Skin of body (tissue), 2 donors: Measurements from ENCODE around the gene TMEM222. TPM values are rescaled to one million over a fixed set of nuclear protein-coding genes. Genes with fewer than 3 reads are reported as not detected.
A peak's percentile ranks its signal among the peaks of the same experiment; 100 is the strongest.

Experiments used
- DNase-seq: peaks from one replicate; lab custom pipeline; 2025; lab: John Stamatoyannopoulos, UW
- total RNA-seq: library from RNA; depleted of rRNA; stranded (reverse); fragments of >200 nt; gene quantifications from one replicate; pipeline ENCODE4 v1.2.3, GENCODE V29; 2014

Gene TMEM222
- total RNA-seq, 1 donor from 2014 or later, result 14.1 TPM

DNA sequence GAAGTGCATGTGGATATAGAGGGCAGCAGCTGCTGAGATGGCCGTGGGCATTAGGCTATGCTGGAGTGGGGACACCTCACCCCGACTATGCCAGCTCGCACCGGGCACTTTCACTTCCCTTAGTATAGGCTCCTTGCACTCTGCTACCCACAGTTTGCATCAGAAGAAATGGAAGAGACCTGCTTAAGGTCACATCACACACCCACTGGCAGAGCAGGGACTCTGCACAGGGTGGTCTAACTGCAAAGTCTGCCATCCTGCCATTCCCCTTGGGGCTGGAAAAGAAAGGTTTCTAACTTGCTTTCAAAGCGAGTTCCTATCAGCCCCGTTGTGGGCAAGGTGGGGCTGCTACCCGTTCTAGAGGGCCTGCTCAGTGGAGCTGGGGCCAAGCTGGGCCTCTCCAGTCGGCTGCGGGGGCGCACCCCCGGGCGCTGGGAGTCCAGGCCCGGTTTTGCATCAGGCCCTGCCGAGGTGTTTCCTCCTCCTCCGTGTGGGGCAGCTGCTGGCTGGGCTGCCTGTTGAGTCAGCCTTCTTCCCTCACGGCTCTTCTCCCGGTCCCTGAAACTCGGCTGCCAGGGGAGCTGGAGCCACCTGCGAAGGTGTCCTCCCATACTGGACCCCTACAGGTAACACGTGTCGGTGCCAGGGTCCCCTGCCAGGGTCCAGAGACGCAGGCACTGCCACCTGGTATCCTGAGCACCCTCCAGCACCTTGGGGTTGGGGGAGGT, 19.7 kb downstream of the TMEM222 start, which contains the start of gene SYTL1:
Gene SYTL1, plus strand, starts transcription at position 498 of the 728 bp plus-strand sequence. CDS start 3,313 bp downstream, outside the sequence.
- no peak for DNase-seq

DNA sequence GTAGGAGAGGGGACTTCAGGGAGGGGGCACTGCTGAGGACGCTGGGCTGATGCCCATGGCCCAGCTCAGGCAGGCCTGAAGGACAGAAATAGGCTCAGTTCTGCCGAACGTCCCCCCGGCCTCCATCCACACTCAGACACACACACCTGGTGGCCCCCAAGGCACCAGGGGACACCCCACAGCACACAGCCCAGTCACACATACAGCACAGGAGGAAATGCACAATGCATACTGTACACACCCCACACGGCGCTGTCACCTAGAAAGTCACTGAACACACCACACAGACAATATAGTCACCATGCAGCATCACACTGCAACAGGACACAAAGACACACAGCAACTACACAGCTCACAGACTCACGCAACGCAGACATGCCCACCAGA, 20.4 kb downstream of the TMEM222 start:
- no peak for DNase-seq

DNA sequence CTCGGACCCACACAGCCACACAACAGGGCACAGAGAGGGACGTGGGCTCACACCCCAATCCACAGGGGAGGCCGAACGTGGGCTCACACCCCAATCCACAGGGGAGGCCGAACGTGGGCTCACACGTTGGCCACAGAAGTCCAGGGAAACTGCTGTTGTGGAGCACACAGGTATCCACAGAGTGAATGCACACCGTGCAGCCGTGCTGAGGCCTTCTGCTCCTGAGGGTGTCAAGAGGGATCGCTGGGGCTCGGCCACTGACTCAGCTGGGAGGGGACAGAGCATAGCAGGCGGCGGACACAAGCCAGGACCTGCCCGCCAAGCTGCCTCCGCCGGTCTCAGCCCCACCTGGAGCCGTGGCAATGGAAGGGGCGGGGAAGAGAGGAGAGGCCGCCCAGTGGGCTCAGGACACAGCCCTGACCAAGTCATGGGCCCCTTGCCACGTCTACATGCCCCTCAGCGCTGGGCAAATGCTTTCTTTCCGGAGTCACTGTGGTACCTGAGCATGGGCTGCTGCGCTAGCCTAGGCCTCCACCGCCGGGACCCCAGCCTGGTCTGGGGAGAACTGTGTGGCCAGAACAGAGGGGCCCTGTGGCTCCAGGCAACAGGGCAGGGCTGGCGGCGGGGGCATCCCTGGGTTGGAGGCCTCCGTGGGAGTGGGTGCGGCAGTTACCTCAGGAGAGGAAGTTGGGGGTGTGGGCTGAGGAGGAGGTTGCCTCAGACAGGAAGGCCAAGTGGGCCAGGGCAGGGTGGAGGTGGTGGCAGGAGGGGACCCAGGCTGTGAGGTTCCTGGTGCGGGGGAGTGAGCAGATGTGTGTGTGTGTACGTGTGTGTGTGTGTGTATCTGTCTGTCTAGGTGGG, 21.0 kb downstream of the TMEM222 start:
- DNase-seq, result no peak

DNA sequence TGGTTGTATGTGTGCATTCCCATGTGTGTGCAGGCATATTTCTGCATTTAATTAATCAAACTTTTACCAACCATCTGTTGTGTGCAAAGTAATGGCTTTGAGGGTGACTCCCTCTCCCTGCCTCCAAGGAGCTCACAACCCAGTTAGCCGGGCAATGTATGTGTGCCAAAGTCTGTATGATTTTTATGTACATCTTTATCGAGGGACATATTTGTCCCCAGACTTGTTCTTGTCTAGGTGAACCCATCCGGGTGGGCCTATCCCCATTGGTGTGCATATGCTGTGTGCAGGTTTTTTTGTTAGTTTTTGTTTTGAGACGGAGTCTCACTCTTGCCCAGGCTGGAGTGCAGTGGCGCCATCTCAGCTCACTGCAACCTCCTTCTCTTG, 21.7 kb downstream of the TMEM222 start:
- no peak for DNase-seq

DNA sequence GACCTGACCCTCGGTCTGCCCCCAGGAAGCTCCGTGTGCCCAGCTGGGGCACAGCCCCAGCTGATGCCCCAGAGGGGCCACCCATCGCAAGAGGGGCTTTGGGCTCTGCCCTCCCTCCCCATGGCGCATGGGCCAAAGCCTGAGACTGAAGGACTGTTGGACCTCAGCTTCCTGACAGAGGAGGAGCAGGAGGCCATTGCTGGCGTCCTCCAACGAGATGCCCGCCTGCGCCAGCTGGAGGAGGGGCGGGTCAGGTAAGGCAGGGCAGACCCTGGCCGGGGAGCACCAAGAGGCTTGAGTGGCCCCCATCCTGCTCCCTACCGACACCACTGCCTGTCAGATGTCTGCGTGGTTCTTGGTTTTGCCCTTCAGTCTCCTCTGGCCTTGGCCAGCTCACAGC, 23.3 kb downstream of the TMEM222 start:
- DNase-seq, result no peak

DNA sequence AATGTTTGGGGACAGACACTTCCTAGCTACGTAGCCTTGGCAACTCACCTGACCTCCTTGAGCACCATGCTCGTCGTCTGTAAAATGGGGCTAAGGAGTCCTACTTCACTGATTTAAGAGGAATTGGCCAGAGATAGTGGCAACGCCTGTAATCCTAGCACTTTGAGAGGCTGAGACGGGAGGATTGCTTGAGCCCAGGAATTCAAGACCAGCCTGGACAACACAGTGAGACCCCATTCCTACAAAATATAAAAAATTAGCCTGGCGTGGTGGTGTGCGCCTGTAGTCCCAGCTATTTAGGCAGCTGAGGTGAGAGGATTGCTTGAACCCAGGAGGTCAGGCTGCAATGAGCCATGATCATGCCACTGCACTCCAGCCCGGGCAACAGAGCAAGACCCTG, 24.4 kb downstream of the TMEM222 start:
- DNase-seq, result no peak

DNA sequence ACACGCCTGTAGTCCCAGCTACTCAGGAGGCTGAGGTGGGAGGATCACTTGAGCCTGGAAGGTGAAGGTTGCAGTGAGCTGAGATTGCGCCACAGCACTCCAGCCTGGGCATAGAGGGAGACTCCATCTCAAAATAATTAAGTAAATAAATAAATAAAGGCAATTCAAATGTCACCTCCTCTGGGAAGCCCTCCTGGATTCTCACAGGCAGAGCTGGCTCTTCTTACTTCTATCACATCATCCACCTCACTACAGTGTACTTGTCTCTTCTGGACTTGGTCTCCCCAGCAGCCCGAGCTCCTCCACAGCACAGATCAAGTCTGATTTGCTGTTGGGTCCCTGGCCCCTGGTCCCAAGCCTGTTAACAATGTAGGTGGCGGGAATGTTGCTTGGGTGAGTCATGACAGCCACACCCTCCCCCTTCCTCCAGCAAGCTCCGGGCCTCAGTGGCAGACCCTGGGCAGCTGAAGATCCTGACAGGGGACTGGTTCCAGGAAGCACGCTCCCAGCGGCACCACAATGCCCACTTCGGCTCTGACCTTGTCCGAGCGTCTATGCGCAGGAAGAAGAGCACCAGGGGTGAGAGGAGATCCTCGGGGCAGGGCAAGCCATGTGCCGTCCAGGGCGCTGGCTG, 25.1 kb downstream of the TMEM222 start:
- no peak for DNase-seq

DNA sequence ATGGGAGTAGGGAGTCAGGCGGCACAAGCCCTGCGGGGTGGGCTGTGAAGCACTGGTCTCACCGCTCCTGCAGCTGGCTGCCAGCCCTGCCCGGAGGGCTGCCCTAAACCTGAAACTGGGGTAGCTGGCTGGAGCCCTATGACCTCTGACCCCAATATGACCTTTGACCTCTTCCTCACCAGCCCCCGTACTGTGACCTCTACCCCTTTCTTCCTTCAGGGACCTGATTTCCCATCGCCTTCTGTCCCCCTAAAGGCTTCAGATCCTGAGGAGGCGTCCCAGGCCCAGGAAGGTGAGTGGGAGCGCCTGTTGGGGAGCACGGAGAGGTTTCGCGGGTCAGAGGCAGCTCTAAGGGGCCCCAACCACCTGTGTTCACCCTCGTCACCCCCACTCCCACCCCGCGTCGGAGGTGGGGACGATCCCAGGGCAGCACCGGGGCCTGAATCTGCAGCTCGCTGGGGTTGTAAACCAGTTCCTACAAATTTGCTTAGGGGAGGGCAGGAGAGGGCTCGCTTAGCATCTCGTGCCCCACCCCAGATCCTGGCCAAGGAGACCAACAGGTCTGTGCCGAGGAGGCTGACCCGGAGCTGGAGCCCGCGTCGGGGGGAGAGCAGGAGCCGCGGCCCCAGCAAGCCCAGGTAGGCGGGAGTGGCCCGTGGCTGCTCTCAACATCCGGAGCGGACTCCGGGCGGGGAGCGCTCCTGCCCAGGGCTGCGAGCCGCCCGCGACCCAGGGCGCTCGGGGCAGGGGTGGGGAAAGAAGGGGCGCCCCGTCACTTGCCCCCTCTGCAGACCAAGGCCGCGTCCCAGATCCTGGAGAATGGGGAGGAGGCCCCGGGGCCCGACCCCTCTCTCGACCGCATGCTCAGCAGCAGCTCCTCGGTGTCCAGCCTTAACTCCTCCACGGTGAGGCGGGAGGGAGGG, 27.2 kb downstream of the TMEM222 start:
- no peak for DNase-seq

DNA sequence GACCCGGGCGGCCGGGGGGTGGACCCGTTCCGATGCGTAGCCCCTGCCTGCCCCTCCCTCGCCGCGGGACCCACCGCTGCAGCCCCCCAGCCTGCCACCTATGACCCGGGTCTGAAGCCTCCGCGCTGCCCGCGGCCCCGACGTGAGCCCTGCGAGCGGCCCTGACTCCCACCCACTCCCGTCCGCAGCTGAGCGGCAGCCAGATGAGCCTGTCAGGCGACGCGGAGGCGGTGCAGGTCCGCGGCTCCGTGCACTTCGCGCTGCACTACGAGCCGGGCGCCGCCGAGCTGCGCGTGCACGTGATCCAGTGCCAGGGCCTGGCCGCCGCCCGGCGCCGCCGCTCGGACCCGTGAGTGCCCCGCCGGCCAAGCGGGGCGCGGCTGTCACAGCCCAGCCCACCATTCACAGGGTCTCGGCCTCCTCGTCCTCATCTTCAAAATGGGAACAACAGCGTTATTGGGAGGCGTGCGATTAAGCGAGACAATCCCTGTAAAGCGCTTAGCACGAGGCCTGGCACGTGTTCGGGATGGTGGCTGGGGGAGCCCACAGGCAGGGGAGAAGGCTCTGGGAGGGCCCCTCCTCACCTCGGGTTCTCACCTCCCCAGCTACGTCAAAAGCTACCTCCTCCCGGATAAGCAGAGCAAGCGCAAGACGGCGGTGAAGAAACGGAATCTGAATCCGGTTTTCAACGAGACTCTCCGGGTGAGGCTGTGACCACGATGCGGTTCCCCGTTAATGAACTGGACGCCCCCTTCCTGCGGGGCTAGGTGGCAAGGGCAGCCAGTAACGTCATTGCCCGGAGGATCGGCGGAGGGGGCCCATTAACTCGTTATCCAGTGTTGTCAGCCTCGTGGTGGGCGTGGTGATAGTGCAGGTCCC, 28.1 kb downstream of the TMEM222 start:
- DNase-seq, result peak; percentile 31

DNA sequence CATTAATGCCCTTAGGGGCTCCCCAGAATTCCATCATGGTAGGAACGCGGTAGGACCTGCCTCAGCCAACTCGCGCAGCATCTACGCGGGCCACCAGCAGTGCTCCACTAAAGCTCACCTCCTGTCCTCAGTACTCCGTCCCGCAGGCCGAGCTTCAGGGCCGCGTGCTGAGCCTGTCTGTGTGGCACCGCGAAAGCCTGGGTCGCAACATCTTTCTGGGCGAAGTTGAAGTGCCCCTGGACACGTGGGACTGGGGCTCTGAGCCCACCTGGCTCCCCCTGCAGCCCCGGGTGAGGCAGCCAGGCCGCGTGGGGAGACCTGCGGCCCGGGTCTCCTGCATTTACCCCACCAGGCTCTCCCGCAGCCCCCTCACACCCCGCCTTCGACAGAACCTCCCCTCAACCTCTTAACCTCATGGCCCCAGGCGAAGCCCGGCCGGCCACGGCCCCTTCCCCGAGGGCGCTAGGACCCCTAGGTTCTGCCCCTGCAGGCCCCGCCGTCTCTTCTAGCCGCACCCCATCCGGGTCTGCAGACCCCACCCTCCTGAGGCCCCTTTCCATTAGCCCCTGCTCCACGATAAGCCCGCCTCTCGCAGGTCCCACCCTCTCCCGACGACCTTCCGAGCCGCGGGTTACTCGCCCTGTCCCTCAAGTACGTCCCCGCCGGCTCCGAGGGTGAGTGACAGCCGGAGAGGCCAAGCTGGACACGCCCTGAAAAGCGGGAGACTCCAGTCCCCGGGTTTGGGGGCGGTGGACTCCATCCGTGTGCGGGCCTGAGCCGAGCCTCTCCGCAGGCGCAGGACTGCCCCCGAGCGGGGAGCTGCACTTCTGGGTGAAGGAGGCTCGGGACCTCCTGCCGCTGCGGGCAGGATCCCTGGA, 28.9 kb downstream of the TMEM222 start:
- peak; percentile 25 for DNase-seq

DNA sequence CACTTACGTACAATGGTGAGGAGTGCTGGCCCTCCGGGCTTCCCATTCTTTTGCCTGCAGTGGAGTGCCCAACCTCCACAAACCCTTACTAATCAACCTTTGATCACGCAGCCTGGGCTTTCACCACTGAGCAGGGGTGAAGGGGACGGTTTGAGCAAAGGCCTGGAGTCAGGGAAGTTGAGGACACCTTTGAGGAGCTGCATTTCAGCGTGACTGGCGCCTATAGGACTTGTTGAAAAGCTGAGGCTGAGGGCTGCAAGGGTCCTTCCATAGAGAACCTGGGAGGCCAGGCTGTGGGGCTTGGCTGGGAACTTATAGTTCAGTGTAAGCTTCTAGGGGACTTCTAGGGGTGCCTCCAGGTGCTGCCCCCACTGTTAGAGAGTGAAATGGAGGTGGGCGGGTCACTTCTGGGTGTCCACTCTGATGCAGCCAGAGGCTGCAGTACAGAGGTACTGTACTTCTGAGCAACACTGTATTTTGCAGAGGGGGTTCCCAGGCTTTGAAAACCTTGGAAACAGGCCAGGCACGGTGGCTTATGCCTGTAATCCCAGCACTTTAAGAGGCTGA, 29.7 kb downstream of the TMEM222 start:
- no peak for DNase-seq

DNA sequence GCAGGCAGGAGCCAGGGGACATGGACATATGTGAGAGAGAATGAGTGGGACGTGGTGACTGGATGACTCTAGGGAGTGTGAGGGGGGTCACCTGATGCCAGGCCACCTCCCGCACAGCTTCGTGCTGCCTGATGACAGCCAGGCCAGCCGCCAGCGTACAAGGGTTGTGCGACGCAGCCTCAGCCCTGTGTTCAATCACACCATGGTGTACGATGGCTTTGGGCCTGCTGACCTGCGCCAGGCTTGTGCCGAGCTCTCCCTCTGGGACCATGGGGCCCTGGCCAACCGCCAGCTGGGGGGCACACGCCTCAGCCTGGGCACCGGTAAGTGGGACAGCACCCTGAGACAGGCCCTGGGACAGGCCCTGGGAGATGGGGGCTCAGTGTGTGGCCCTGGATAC, 31.2 kb downstream of the TMEM222 start:
- no peak for DNase-seq

DNA sequence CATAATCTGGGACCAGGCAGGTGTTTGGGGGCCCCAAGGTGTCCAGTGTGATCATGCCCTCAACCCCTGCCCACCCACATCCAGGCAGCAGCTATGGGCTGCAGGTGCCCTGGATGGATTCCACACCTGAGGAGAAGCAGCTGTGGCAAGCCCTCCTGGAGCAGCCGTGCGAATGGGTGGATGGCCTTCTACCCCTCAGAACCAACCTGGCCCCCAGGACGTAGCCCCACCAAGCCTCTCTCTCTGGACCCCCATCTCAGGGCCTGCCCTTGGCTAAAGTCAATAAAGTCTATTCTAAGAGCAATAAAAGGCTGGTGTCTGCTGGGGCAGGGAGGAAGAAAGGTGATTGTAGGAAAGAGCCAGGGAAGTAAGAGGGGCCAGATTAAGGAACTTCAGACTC, 31.7 kb downstream of the TMEM222 start:
- DNase-seq, result no peak

DNA sequence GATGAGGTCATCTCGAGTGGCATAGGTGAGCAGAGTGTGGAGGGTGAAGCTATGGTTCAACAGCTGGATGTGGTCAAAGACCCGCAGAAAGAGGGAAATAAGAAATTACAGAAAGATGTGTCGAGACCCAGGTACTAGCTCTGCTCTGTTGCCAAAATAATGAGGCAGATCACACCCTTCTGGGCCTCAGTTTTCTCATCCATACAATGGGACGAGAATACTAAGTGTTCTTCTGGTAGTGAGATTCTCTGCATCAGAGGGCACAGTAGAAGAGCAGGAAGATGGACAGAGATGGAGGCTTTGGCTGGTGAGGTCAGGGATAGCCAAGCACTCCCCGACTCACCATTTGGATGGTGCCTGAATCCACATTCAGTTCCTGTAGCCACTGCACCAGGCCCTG, 33.7 kb downstream of the TMEM222 start:
- DNase-seq, result no peak

DNA sequence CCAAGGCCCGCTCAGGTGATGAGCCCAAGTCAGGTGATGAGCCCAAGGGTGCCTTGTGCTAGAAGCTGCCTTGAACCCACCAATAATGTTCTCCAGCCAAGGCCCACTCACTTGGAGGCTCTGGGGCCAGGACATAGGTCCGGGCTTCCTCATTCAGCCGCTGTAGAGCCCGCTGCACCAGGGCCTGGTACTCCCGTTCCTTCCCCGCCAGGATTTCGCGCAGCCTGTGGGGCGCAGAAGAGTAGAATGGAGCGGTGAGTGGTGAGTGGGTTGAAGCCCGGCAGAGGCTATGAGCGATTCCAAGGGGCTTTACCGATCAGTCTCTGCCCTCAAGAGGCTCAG, 34.3 kb downstream of the TMEM222 start:
- no peak for DNase-seq

DNA sequence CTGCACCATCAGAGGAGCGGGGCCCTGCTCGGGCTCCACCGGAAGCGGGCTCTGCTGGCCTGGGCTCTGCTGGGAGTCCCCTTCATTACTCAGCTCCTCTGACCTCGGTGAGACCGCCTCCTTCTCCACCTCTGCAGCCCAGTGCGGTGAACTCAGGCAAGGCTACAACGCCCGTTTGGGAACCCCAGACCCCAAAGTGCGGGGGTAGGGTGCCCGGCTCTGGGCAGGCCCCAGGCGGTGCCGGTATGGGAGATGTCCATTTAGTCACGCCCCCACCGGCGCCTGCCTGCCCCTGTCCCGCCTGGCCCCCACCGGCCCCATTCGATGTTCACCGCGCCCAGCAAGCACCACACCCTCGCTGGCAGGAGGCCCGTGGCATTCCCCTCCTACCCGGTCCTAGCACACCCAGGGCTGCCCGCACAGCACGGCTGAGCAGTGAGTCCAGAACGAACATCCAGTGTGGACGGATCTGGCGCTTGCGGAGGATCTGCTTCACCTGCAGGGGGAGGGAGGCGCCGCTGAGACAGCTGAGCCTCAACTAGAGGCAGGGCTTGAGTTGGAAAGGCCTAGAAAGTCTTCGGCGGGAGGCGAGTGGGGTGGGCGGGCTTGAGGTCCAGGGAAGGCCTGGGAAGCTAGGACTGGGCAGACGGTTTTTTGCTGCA, 34.8 kb downstream of the TMEM222 start:
- DNase-seq, result no peak

DNA sequence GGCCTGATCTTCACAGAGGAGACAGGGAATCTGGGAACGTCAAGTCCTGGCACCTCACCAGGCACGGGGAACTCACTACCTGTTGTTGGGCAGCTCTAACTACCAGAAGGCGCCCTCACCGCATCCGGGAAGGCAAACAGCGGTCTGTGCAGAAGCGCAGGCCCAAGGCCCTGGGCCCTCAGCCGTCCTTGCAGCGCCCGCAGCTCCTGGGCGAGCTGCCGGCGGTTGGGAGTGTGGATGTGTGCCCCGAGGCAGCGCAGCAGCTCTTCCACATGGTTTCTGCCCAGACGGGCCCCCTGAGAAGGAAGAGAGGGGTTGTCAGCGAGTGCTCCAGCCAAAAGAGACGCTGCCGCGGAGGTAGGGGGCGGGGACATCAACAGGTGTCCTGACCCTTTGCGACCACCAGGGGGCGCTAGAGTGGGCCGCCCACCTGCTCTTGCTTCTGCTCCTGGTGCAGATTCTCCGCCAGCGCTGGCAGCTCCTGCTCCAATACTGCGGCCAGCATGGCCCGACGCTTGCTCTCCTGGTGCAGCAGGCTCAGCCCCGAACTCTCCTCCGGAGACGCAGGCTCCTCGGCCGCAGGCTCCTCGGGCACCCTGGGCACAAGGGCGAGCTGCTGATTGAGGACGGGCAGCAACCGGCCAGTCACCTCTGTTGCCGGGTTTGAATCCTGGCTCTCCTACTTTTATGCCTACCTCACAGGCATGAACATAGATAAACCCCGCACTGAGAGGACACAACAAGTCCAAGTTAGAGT, 35.5 kb downstream of the TMEM222 start:
- peak; percentile 19 for DNase-seq
